ENCODE results near the gene KCND2. TPM values are rescaled to one million over a fixed set of nuclear protein-coding genes. Genes with fewer than 3 reads are reported as not detected.

KCND2 gene
- total RNA-seq, 1 donor from 2014 or later = not detected

DNA sequence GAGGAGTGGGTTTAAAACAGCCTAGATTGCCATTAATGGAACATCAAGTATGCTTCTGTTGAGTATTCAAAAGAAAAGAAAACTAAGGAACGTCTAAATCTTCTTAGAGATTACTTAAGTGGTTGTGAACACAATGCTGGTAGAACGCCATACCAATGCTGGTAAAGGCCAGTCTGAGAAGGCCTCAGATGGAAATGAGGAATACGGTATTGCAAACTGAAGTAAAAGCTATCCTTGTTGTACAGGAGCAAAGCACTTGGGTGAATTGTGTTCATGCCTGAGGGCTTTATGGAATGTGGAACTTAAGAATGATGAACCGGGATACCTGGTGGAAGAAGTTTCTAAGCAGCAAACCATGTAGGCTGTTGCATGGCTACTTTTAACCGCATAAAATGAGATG, 208.0 kb downstream of the KCND2 start:
- Mint-ChIP-seq H3K9me3 (no peaks in the 10 kb centered on the region), H3K27ac (no peak overlapping the region), H3K4me3 (ENCODE audit: low read depth) (no peak overlapping the region), H3K4me1 (ENCODE audit: low read depth) (no peaks in the 10 kb centered on the region), H3K27me3 (ENCODE audit: low read depth) (no peaks in the 10 kb centered on the region), H3K36me3 (ENCODE audit: low read depth) (no peaks in the 10 kb centered on the region)
- no peak for DNase-seq (ENCODE audit: low spot score)
- intact Hi-C loops (cut with micrococcal nuclease) = no loop called here

DNA sequence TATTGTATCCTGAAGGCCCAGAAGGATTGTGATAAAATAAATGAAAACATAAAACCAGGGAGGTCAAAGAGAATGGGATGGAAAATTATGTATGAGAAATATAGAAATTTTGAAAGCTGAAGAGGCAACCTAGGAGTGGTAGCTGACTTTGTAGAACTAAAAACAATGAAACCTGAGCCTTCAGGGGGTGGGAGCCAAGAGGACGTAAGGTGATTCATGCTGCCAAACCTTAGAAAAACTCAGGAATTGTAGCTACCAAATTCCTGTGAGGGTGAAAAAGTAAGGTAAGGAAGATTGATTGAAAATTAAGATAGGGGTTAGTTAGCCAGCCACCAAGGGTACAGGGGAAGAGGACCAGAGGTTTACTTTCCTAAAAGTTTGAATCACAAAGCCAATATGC, 213.2 kb downstream of the KCND2 start:
- Mint-ChIP-seq H3K9me3 (no peaks in the 10 kb centered on the region), H3K27ac (no peak overlapping the region), H3K36me3 (ENCODE audit: low read depth) (no peaks in the 10 kb centered on the region), H3K27me3 (ENCODE audit: low read depth) (no peaks in the 10 kb centered on the region), H3K4me1 (ENCODE audit: low read depth) (no peaks in the 10 kb centered on the region), H3K4me3 (ENCODE audit: low read depth) (no peak overlapping the region)
- no peak for DNase-seq (ENCODE audit: low spot score)
- intact Hi-C loops (cut with micrococcal nuclease) = no loop called here

DNA sequence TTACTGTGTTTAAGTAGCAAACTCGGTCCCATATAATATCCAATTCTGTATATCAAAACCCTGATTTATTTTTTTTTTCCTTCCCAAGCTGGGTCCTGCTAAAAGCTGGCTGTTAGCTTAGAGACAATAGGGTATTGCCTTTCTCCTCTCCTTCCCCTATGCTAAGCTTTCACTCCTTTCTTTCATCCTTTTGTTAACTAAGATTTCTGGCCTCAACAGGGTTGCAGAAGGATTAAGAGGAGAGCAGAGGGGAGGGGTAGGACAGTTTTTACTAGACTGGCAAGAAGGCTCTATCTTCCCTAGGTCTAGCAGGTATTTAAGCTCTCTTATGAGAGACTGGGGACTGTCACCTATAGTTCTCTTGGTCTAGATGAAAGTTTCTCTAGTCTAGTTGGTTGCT, 229.2 kb downstream of the KCND2 start:
- intact Hi-C loops (cut with micrococcal nuclease) = no loop called here
- H3K4me1 Mint-ChIP-seq (ENCODE audit: low read depth) = no peaks in the 10 kb centered on the region
- H3K27me3 Mint-ChIP-seq (ENCODE audit: low read depth) = no peaks in the 10 kb centered on the region

DNA sequence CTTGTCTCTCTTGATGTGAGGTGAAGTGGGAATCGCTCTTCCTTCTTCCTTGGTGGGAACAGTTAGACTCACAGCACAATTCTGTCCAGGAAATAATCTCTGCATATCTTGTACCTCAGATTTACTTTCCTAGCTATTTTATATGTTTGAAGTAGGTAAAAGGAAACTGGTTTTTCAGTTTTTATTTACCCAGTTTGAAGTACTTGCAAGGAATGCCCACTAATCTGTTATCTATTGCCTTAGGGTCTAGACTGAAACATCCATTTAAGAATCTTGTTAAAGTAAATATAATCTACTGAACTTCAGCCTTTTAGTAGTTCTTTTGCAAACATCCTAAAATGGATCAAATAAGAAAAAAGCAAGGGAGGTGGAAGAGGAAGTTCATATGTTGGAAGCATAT, 229.8 kb downstream of the KCND2 start:
- intact Hi-C loops (cut with micrococcal nuclease) = no loop called here
- Mint-ChIP-seq H3K36me3 (ENCODE audit: low read depth) (no peaks in the 10 kb centered on the region), H3K4me1 (ENCODE audit: low read depth) (no peaks in the 10 kb centered on the region), H3K27me3 (ENCODE audit: low read depth) (no peaks in the 10 kb centered on the region), H3K9me3 (no peaks in the 10 kb centered on the region), H3K4me3 (ENCODE audit: low read depth) (no peak overlapping the region), H3K27ac (no peak overlapping the region)
- DNase-seq (ENCODE audit: low spot score) = no peak

More for the DNA sequence above, 229.2 kb downstream of the KCND2 start:
- Mint-ChIP-seq H3K9me3 (no peaks in the 10 kb centered on the region), H3K27ac (no peak overlapping the region), H3K4me3 (ENCODE audit: low read depth) (no peak overlapping the region), H3K36me3 (ENCODE audit: low read depth) (no peaks in the 10 kb centered on the region)
- no peak for DNase-seq (ENCODE audit: low spot score)

DNA sequence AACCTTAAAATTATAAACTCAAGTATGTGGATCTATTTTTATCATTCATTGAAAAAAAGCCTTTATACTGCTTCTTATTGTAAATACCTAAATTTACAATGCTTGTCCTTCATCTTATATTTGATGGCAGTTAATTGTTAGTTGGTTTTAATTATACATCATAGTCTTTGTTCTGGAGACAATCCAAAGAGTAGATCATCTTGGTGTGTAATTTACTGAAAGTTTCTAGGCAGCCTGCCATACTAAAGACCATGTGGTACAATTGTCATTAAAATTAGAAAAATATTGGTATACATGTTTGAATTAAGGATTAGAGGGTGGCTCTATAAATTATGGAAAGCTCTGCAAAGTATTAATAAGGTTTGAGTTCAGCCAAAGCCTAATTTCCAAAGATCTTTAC, 231.4 kb downstream of the KCND2 start:
- Mint-ChIP-seq H3K9me3 (no peaks in the 10 kb centered on the region), H3K27me3 (ENCODE audit: low read depth) (no peaks in the 10 kb centered on the region), H3K36me3 (ENCODE audit: low read depth) (no peaks in the 10 kb centered on the region), H3K4me3 (ENCODE audit: low read depth) (no peak overlapping the region), H3K27ac (no peak overlapping the region), H3K4me1 (ENCODE audit: low read depth) (no peaks in the 10 kb centered on the region)
- DNase-seq (ENCODE audit: low spot score) = no peak
- intact Hi-C loops (cut with micrococcal nuclease) = no loop called here

DNA sequence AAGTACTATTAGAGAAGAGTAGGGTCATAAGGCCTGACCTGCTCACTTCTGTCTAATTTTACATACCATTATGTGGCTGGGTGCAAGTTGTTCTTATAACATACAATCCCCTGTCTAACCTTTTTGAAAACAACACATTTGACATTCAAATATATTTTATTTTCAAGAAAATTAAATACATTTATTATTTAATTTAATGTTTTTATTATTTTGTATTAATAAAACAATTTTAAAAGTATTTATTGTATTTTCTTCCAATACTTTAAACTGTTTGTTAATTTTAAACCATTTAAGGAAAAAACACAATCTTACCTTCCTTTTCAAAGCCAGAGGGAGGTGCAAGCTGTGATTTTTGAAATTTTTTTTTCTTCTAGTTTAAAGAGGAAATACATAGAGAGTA, 232.8 kb downstream of the KCND2 start:
- Mint-ChIP-seq H3K27ac (no peak overlapping the region), H3K4me1 (ENCODE audit: low read depth) (no peaks in the 10 kb centered on the region), H3K27me3 (ENCODE audit: low read depth) (no peaks in the 10 kb centered on the region), H3K4me3 (ENCODE audit: low read depth) (no peak overlapping the region), H3K9me3 (no peaks in the 10 kb centered on the region), H3K36me3 (ENCODE audit: low read depth) (no peaks in the 10 kb centered on the region)
- no peak for DNase-seq (ENCODE audit: low spot score)
- intact Hi-C loops (cut with micrococcal nuclease) = no loop called here

DNA sequence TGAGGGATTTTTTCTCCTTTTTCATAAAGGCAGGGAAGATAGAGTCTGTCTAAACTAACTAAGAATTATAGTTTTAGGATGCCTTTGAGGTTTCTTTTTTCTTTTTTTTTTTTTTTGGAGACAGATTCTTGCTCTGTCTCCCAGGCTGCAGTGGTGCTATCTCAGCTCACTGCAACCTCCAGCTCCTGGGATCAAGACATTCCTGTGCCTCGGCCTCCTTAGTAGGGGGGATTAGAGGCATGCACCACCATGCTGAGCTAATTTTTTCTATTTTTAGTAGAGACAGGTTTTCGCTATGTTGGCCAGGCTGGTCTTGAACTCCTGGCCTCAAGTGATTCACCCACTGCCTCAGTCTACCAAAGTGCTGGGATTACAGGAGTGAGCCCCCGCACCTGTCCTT, 239.7 kb downstream of the KCND2 start:
- H3K4me3 Mint-ChIP-seq (ENCODE audit: low read depth) = no peak overlapping the region
- no peaks in the 10 kb centered on the region for H3K4me1 Mint-ChIP-seq (ENCODE audit: low read depth)
- no peaks in the 10 kb centered on the region for H3K27me3 Mint-ChIP-seq (ENCODE audit: low read depth)
- DNase-seq (ENCODE audit: low spot score) = no peak
- no peaks in the 10 kb centered on the region for H3K36me3 Mint-ChIP-seq (ENCODE audit: low read depth)
- H3K27ac Mint-ChIP-seq = no peak overlapping the region
- intact Hi-C loops (cut with micrococcal nuclease) = no loop called here
- H3K9me3 Mint-ChIP-seq = no peaks in the 10 kb centered on the region

DNA sequence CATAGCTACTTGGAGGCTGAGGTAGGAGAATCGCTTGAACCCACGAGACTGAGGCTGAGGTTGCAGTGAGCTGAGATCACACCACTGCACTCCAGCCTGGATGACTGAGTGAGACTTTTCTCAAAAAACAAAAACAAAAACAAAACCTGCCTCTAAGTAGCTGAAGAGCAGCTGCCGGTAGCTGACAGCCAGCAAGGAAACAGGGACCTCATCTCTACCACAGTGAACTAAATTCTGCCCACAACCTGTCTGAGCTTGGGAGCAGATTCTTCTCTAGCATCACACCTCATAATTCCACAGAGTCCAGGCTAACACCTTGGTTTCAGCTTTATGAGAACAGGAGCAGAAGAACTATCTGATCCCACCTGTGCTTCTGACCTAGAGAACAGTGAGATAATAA, 246.2 kb downstream of the KCND2 start:
- DNase-seq (ENCODE audit: low spot score) = no peak
- Mint-ChIP-seq H3K4me3 (ENCODE audit: low read depth) (no peak overlapping the region), H3K36me3 (ENCODE audit: low read depth) (no peaks in the 10 kb centered on the region), H3K4me1 (ENCODE audit: low read depth) (no peaks in the 10 kb centered on the region), H3K9me3 (no peaks in the 10 kb centered on the region), H3K27me3 (ENCODE audit: low read depth) (no peaks in the 10 kb centered on the region), H3K27ac (no peak overlapping the region)
- intact Hi-C loops (cut with micrococcal nuclease) = no loop called here

DNA sequence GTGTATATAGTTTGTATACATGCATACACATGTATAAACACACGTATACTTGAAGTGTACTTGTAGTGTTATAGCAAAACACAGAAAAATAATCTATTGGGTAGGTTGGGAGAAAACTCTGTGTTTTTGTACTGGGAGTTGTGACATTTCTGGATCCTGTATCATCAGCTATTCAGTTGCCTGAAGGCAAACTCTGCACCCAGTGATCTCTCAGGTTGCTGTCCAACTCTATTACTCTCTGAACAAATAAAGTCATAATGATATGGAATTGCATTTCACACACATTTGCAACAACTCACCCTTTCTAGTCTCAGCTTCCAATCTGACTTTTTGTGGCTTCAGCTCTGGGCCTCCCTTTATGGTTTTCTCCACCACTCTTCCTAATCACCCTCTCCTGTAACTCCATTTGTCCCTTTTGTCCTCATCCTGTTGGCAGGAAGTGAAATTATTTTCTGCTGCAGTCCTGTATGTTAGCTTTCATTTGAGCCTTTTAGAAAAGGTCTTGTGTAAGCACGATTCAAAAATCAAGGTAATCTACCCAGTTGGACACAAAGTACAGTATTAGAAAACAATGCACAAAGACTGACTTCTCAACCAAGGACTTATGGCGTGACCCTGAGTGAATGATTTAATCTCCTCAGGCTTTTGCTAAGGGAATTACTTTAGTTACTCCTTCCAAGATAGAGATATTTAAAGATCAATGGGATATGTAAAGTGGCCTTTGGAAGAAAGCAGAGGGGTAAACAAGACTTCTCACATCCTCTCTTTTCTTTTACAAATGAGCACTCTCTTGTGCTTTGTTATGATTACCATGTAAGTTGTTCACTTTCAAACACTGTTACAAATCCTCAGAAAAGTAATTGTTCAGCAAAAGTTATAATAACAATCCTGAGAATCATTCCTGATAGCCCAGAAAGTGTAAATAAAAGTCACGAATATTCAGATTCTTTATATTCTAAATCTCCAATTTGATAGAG, 249.1 kb downstream of the KCND2 start:
- H3K9me3 Mint-ChIP-seq = no peaks in the 10 kb centered on the region
- no peaks in the 10 kb centered on the region for H3K4me1 Mint-ChIP-seq (ENCODE audit: low read depth)
- intact Hi-C loops (cut with micrococcal nuclease) = no loop called here
- no peaks in the 10 kb centered on the region for H3K36me3 Mint-ChIP-seq (ENCODE audit: low read depth)
- no peak overlapping the region for H3K4me3 Mint-ChIP-seq (ENCODE audit: low read depth)
- DNase-seq (ENCODE audit: low spot score) = no peak
- no peak overlapping the region for H3K27ac Mint-ChIP-seq
- H3K27me3 Mint-ChIP-seq (ENCODE audit: low read depth) = no peaks in the 10 kb centered on the region

DNA sequence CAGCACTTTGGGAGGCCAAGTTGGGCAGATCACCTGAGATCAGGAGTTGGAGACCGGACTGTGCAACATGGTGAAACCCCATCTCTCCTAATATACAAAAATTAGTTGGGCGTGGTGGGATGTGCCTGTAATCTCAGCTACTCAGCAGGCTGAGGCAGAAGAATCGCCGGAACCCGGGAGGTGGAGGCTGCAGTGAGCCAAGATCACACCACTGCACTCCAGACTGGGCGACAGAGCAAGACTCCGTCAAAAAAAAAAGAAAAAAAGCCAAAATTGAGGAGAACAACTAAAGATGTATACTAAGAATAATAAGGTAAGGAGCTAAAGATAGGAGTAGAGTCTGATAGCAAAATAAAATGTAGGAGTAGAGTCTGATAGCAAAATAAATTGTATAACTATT, 251.0 kb downstream of the KCND2 start:
- intact Hi-C loops (cut with micrococcal nuclease) = no loop called here
- Mint-ChIP-seq H3K4me1 (ENCODE audit: low read depth) (no peaks in the 10 kb centered on the region), H3K4me3 (ENCODE audit: low read depth) (no peak overlapping the region), H3K9me3 (no peaks in the 10 kb centered on the region), H3K36me3 (ENCODE audit: low read depth) (no peaks in the 10 kb centered on the region), H3K27ac (no peak overlapping the region), H3K27me3 (ENCODE audit: low read depth) (no peaks in the 10 kb centered on the region)
- no peak for DNase-seq (ENCODE audit: low spot score)

DNA sequence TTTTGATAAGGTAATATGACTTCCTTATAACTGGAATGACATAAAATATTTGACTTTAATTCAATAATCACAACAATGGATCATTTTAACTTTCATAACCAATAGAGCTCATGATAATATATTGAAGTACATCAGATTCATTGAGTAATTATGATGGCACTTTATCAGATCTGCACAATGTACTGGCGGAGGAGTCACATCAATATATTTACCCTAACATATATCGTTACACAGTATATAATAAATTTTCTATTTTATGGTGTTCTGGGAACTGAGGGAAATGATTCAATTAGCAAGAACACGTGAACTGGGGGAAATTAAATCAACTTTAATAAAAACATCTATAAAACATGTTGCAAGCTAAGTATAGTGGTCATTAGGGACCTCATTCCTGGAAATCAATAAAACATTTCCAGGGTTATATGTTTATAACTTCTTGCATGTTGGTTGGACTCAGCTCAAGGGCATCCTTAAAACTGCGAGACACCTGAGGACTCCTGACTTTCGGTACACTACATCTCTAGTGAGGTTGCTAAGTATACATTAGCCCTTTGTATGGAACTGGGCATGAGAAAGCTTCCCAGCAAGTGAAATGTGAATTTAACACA, 254.0 kb downstream of the KCND2 start:
- Mint-ChIP-seq H3K4me1 (ENCODE audit: low read depth) (no peaks in the 10 kb centered on the region), H3K27ac (no peak overlapping the region), H3K36me3 (ENCODE audit: low read depth) (no peaks in the 10 kb centered on the region), H3K27me3 (ENCODE audit: low read depth) (no peaks in the 10 kb centered on the region), H3K9me3 (no peaks in the 10 kb centered on the region), H3K4me3 (ENCODE audit: low read depth) (no peak overlapping the region)
- intact Hi-C loops (cut with micrococcal nuclease) = no loop called here
- DNase-seq (ENCODE audit: low spot score) = no peak

DNA sequence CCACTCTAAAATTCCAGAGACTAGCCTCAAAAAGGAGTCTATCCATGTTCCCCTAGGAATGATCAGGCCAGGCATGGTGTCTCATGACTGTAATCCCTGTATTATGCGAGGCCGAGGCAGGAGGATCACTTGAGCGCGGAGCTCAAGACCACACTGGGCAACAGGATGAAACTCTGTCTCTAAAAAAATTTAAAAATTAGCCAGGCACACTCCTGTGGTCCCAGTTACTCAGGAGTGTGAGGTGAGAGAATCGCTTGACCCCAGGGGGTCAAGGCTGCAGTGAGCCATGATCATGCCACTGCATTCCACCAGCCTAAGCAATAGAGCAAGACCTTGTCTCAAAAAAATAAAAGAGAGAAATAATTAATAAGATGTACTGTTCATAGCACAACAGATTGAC, 256.8 kb downstream of the KCND2 start:
- DNase-seq (ENCODE audit: low spot score) = no peak
- H3K4me1 Mint-ChIP-seq (ENCODE audit: low read depth) = no peaks in the 10 kb centered on the region
- no peaks in the 10 kb centered on the region for H3K27me3 Mint-ChIP-seq (ENCODE audit: low read depth)
- H3K27ac Mint-ChIP-seq = no peak overlapping the region
- no peaks in the 10 kb centered on the region for H3K36me3 Mint-ChIP-seq (ENCODE audit: low read depth)
- intact Hi-C loops (cut with micrococcal nuclease) = no loop called here
- H3K4me3 Mint-ChIP-seq (ENCODE audit: low read depth) = no peak overlapping the region
- H3K9me3 Mint-ChIP-seq = no peaks in the 10 kb centered on the region

DNA sequence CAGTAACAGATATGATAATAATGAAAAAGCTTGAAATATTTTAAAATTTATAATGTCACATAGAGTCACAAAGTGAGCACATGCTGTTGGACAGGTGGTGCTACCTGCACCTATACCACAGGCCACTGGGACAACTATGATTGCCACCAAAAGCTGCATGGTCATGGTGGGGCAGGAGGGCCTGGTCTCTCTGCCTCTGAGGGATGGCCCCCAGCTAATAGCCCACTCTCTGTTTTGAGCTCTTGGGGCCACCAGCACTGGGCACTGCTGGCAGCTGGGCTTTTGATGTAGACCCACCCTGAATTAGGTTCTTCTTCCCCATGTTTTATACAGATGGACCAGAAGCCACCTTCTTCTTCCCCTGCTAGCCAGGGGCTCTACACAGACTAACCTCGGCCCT, 265.4 kb downstream of the KCND2 start:
- DNase-seq (ENCODE audit: low spot score) = no peak
- intact Hi-C loops (cut with micrococcal nuclease) = no loop called here
- Mint-ChIP-seq H3K4me1 (ENCODE audit: low read depth) (no peaks in the 10 kb centered on the region), H3K4me3 (ENCODE audit: low read depth) (no peak overlapping the region), H3K36me3 (ENCODE audit: low read depth) (no peaks in the 10 kb centered on the region), H3K9me3 (no peaks in the 10 kb centered on the region), H3K27ac (no peak overlapping the region), H3K27me3 (ENCODE audit: low read depth) (no peaks in the 10 kb centered on the region)
